Uterus (tissue), 2 donors: Measurements from ENCODE around the gene TEX9.

Experiments used
- CTCF ChIP-seq, 4 experiments: fragments of 200-600 bp in 2 of 4; fragments of 450-650 bp in 2 of 4; sonication (generic) in 2 of 4; IDR thresholded peaks; one replicate each; pipeline ENCODE4 v1.5.1; 2016 to 2019; ENCODE audit warnings: antibody characterized with exemption in 4 of 4, mild to moderate bottlenecking in 2 of 4, moderate library complexity in 1 of 4
- POLR2A ChIP-seq, 2 donors: fragments of 450-650 bp; IDR thresholded peaks; one replicate each; pipeline ENCODE4 v1.6.1; 2016; ENCODE audit warnings: antibody characterized with exemption in 2 of 2, mild to moderate bottlenecking in 1 of 2, moderate library complexity in 1 of 2

DNA sequence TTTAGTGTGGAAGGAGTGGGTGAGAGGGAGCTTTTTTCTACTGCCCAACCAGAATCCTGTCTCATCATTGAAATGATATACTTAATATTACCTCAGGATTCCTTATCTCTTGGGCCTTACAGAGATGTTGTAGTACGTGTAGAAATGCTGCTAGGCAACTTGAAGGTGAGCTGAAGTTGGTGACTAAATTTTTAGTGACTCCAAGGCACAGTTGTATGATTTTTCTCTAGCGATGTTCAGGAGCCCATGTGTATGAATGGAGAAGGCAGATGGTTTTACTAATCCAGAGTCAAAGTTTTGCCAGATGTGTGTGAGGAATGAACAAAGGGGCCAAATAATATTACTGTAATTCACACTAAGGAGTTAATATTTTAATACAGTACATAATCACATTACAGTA, 42.8 kb upstream of the TEX9 start:
- TF ChIP-seq CTCF (IDR thresholded peaks at IDR 0.05), result no peak
- no peak for TF ChIP-seq POLR2A (IDR thresholded peaks at IDR 0.05)
